Measurements from ENCODE around the gene RND2. TPM values are rescaled to one million over a fixed set of nuclear protein-coding genes. Genes with fewer than 3 reads are reported as not detected.
A peak's percentile ranks its signal among the peaks of the same experiment; 100 is the strongest.
"Not testable (repeated sequence)": the region's sequence is repeated elsewhere in the genome, so short reads cannot be mapped to it uniquely, and the experiment has no call there.

Gene RND2
- not detected for total RNA-seq

- Mint-ChIP-seq H3K36me3 (ENCODE audit: insufficient read depth in 2 of 2) (no peaks in the 10 kb centered on the region), H3K4me3 (peak within 1 kb of the TSS; percentile 82 to 96), H3K9me3 (no peaks in the 10 kb centered on the region), H3K27ac (peak within 1 kb of the TSS; percentile 64), H3K27me3 (ENCODE audit: low read depth) (peaks cover 9% of the 10 kb centered on the region), H3K4me1 (ENCODE audit: low read depth) (peaks cover 19% of the 10 kb centered on the region)
- DNase-seq (peak; percentile 78 to 82), ATAC-seq (replicated peaks in 1 of 2) (peak; percentile 61)
These were observed at the start of gene RND2 for GRCh38 chr17:43024407-43025289. RND2 (plus strand) TSS chr17:43025231; CDS start chr17:43025348, 117 bp downstream.

DNA sequence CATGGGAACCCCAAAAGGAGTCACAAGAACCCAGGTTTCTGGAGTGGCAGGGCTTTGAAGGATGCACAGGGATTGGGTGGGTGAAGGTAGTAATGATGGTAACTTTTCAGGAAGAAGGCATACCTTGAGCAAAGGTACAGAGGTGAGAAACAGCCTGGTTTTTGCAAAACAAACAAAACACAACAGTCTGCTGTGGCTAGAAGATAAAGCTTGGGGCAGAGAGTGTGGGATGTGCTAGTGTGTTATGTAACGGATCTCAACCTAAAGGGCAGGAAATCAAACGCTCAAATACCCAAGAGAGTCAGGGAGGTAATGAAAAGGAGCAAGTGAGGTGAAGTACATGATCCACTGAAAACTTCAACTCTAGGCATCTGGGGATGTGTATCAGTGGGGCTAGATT, 49.8 kb upstream of the RND2 start:
- peaks cover 13% of the 10 kb centered on the region for H3K4me1 Mint-ChIP-seq (ENCODE audit: low read depth)
- no peak overlapping the region for H3K27ac Mint-ChIP-seq
- no peaks in the 10 kb centered on the region for H3K9me3 Mint-ChIP-seq
- DNase-seq (no peak), ATAC-seq (replicated peaks in 1 of 2) (no peak)
- no peaks in the 10 kb centered on the region for H3K36me3 Mint-ChIP-seq (ENCODE audit: insufficient read depth in 2 of 2)
- H3K27me3 Mint-ChIP-seq (ENCODE audit: low read depth), result no peaks in the 10 kb centered on the region
- no peak overlapping the region for H3K4me3 Mint-ChIP-seq

DNA sequence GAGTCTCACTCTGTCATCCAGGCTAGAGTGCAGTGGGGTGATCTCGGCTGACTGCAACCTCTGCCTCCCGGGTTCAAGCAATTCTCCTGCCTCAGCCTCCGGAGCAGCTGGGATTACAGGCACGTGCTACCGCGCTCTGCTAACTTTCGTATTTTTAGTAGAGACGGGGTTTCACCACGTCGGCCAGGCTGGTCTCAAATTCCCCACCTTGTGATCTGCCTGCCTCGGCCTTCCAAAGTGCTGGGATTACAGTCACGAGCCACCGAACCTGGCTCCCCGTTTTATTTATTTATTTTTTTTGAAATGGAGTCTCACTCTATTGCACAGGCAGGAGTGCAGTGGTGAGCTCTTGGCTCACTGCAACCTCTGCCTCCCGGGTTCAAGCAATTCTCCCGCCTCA, 49.3 kb upstream of the RND2 start:
- DNase-seq; H3K9me3 Mint-ChIP-seq; H3K27ac Mint-ChIP-seq; H3K36me3 Mint-ChIP-seq (ENCODE audit: insufficient read depth in 2 of 2); ATAC-seq (replicated peaks in 1 of 2); H3K4me3 Mint-ChIP-seq; H3K27me3 Mint-ChIP-seq (ENCODE audit: low read depth): not testable (repeated sequence)
- peaks cover 13% of the 10 kb centered on the region for H3K4me1 Mint-ChIP-seq (ENCODE audit: low read depth)

DNA sequence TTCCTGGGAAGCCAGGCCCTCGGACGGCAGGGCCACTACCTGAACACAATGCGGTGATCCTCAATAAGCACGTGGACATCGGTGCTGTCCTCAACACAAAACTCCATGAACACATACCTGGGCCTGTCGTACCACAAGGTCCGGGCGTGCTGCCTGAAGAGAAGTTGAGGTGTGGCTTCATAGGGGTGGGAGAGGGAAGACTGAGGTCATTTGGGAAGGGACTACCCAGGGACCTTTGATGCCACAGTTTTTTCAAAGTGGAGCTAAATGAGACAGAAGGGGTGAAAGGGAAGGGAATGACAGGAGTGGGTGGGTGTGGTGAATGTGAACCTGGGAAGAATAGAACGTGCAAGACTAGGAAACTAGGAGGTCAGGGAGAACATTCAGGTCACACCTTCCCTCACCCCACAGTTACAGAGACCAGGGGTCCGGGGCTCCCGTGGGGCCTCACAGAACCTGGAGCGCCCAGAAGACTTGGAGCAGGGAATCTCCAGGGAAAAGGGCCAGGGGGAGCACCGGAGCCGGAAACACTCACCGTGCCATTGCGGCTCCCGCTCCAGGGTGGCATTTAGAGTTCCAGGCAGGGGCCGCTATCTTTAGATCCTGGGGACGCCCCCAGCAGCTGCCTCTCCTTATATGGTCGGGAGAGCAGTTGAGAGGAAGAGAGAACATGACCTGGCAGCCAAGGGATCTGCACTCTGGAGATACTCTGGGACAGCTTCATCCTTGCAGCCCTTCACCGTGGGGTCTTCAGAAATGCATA, 45.3 kb upstream of the RND2 start, which contains the start of gene PTGES3L:
PTGES3L (minus strand) TSS at position 570 of the 763 bp plus-strand sequence; CDS start at position 543, 27 bp downstream.
- Mint-ChIP-seq H3K27ac (peak within 1 kb of the TSS; percentile 83), H3K4me1 (ENCODE audit: low read depth) (peaks cover 39% of the 10 kb centered on the region), H3K9me3 (no peaks in the 10 kb centered on the region), H3K27me3 (ENCODE audit: low read depth) (no peaks in the 10 kb centered on the region), H3K36me3 (ENCODE audit: insufficient read depth in 2 of 2) (peaks cover 3 to 7% of the 10 kb centered on the region in 2 donors), H3K4me3 (peak within 1 kb of the TSS; percentile 94 to 99)
- peak; percentile 56 to 58 for ATAC-seq (replicated peaks in 1 of 2)
- DNase-seq, result peak; percentile 33 to 46

- ATAC-seq (replicated peaks in 1 of 2) (peak; percentile 85 to 86), DNase-seq (peak; percentile 91 to 93)
- Mint-ChIP-seq H3K36me3 (ENCODE audit: insufficient read depth in 2 of 2) (peaks cover 5 to 7% of the 10 kb centered on the region in 2 donors), H3K4me3 (peak within 1 kb of the TSS; percentile 94 to 99), H3K27me3 (ENCODE audit: low read depth) (no peaks in the 10 kb centered on the region), H3K9me3 (no peaks in the 10 kb centered on the region), H3K4me1 (ENCODE audit: low read depth) (peaks cover 44% of the 10 kb centered on the region), H3K27ac (peak within 1 kb of the TSS; percentile 83)
These were observed 44.7 kb upstream of the RND2 start, which contains the start of gene RUNDC1 for GRCh38 chr17:42980274-42980765. RUNDC1 (plus strand) TSS chr17:42980565; CDS start chr17:42980577, 12 bp downstream.

DNA sequence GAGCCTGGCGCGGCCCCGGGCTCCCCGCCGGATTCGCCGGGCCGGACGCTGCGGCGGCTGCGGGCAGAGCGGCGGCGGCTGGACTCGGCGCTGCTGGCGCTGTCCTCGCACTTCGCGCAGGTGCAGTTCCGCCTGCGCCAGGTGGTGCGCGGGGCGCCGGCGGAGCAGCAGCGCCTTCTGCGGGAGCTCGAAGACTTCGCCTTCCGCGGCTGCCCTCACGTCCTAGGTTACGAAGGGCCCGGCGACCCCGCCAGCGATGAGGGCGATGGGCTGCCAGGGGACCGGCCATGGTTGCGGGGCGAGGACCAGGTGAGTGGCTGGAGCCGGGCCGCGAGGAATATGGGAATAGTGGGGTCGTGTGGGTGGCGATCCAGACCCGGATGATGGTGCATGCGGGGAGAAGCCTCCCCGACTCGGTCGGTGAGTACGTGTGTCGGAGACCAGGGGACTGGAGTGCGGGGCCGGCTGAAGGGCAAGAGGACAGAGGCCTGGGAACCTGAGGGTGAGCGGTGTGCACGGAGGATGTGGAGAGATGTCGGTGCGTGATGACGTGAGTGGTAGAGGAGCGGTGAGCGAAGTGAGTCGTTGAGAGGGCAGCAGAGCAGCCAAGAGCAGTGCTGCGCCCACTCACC, 44.1 kb upstream of the RND2 start:
- DNase-seq (peak; percentile 76 to 84), ATAC-seq (replicated peaks in 1 of 2) (peak; percentile 87 to 89)
- Mint-ChIP-seq H3K36me3 (ENCODE audit: insufficient read depth in 2 of 2) (peaks cover 5 to 8% of the 10 kb centered on the region in 2 donors), H3K9me3 (no peaks in the 10 kb centered on the region), H3K27me3 (ENCODE audit: low read depth) (no peaks in the 10 kb centered on the region), H3K4me1 (ENCODE audit: low read depth) (peaks cover 44% of the 10 kb centered on the region), H3K27ac (peak overlapping the region; percentile 83), H3K4me3 (peak overlapping the region; percentile 83 to 86)

- no peak for DNase-seq
These were observed 42.8 kb upstream of the RND2 start for GRCh38 chr17:42982266-42982665.

GRCh38 chr17:42985225-42985624, 39.8 kb upstream of the RND2 start:
- DNase-seq, result no peak
- ATAC-seq (replicated peaks in 1 of 2), result no peak
- H3K4me1 Mint-ChIP-seq (ENCODE audit: low read depth), result peaks cover 32% of the 10 kb centered on the region
- no peaks in the 10 kb centered on the region for H3K9me3 Mint-ChIP-seq
- H3K27me3 Mint-ChIP-seq (ENCODE audit: low read depth), result no peaks in the 10 kb centered on the region
- H3K27ac Mint-ChIP-seq, result no peak overlapping the region
- H3K4me3 Mint-ChIP-seq, result no peak overlapping the region
- peaks cover 5 to 16% of the 10 kb centered on the region in 2 donors for H3K36me3 Mint-ChIP-seq (ENCODE audit: insufficient read depth in 2 of 2)

More at GRCh38 chr17:42982266-42982665, 42.8 kb upstream of the RND2 start:
- peak overlapping the region; percentile 83 to 86 for H3K4me3 Mint-ChIP-seq
- ATAC-seq (replicated peaks in 1 of 2), result no peak
- H3K9me3 Mint-ChIP-seq, result no peaks in the 10 kb centered on the region
- no peaks in the 10 kb centered on the region for H3K27me3 Mint-ChIP-seq (ENCODE audit: low read depth)
- H3K4me1 Mint-ChIP-seq (ENCODE audit: low read depth), result peaks cover 44% of the 10 kb centered on the region
- peak overlapping the region; percentile 19 for H3K27ac Mint-ChIP-seq
- peaks cover 5 to 8% of the 10 kb centered on the region in 2 donors for H3K36me3 Mint-ChIP-seq (ENCODE audit: insufficient read depth in 2 of 2)

DNA sequence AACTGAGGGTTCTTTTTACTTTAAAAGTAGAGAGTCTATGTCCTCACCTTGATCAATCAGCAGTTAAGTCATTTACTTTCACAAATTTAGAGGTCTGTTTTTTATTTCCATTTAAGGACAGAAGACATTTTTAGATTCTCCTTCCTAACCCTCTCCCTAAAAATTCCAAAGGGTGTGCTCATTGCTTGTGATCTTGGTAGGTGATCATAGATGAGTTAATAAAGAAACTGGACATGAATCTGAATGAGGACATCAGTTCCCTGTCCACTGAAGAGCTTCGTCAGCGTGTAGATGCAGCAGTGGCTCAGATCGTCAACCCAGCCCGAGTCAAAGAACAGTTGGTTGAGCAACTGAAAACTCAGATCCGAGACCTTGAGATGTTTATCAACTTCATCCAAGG, 35.9 kb upstream of the RND2 start:
- no peak overlapping the region for H3K4me3 Mint-ChIP-seq
- ATAC-seq (replicated peaks in 1 of 2) (no peak), DNase-seq (no peak)
- H3K4me1 Mint-ChIP-seq (ENCODE audit: low read depth), result peaks cover 9% of the 10 kb centered on the region
- no peaks in the 10 kb centered on the region for H3K27me3 Mint-ChIP-seq (ENCODE audit: low read depth)
- no peak overlapping the region for H3K27ac Mint-ChIP-seq
- H3K9me3 Mint-ChIP-seq, result no peaks in the 10 kb centered on the region
- peaks cover 4 to 16% of the 10 kb centered on the region in 2 donors for H3K36me3 Mint-ChIP-seq (ENCODE audit: insufficient read depth in 2 of 2)

DNA sequence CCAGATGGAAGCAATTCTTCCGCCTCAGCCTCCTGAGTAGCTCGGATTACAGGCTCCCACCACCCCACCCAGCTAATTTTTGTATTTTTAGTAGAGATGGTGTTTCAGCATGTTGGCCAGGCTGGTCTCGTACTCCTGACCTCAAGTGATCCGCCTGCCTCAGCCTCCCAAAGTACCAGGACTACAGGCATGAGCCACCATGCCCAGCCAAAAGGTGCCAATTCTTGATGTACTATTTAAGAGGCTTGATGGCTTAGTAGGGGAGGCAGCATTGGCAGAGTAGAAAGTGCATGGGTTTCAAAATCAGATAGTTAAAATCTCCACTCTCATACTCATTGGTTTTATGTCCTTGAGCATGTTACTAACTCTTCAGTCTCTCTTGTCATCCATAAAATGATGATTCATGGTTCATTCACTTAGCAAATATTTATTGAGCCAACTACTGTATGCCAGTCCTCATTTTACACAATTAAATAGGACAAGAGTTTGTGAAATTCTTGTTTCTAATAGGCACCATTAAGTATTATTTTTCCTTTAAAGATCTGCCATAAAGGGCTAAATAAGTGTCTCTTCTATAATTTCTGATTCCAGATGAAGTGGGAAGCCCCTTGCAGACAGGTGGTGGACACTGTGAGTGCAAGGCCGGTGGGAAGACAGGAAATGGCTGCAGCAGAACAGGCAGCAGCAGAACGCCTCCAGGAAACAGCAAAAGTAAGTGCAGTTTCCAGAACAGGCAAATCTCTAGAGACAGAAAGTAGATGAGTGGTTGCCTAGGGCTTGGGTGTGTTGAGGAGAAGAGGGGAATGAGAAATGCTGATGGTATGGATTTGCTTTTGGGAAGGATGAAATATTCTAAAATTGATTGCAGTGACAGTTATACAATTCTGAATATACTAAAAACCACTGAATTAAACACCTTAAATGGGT, 35.0 kb upstream of the RND2 start:
- no peak for DNase-seq
- Mint-ChIP-seq H3K9me3 (no peaks in the 10 kb centered on the region), H3K27ac (no peak overlapping the region), H3K36me3 (ENCODE audit: insufficient read depth in 2 of 2) (peaks cover 4 to 16% of the 10 kb centered on the region in 2 donors), H3K4me1 (ENCODE audit: low read depth) (peaks cover 8% of the 10 kb centered on the region), H3K27me3 (ENCODE audit: low read depth) (no peaks in the 10 kb centered on the region), H3K4me3 (no peak overlapping the region)
- ATAC-seq (replicated peaks in 1 of 2), result no peak

- Mint-ChIP-seq H3K36me3 (ENCODE audit: insufficient read depth in 2 of 2) (peaks cover 2 to 14% of the 10 kb centered on the region in 2 donors), H3K27me3 (ENCODE audit: low read depth) (no peaks in the 10 kb centered on the region), H3K9me3 (no peaks in the 10 kb centered on the region), H3K4me3 (no peak overlapping the region), H3K27ac (no peak overlapping the region), H3K4me1 (ENCODE audit: low read depth) (peaks cover 5% of the 10 kb centered on the region)
- no peak for ATAC-seq (replicated peaks in 1 of 2)
- DNase-seq, result no peak
These were observed 33.6 kb upstream of the RND2 start for GRCh38 chr17:42991471-42991870.

GRCh38 chr17:42992872-42993271, 32.2 kb upstream of the RND2 start:
- Mint-ChIP-seq H3K4me3 (no peak overlapping the region), H3K36me3 (ENCODE audit: insufficient read depth in 2 of 2) (peaks cover 2 to 14% of the 10 kb centered on the region in 2 donors), H3K27me3 (ENCODE audit: low read depth) (no peaks in the 10 kb centered on the region), H3K9me3 (no peaks in the 10 kb centered on the region), H3K27ac (no peak overlapping the region), H3K4me1 (ENCODE audit: low read depth) (peaks cover 12% of the 10 kb centered on the region)
- ATAC-seq (replicated peaks in 1 of 2), result no peak
- DNase-seq, result no peak

All from activated T-cell treated with anti-CD3 and anti-CD28 coated beads, Interleukin-2, amount 50 U/mL, for 72 hours (primary cell).